Measurements from ENCODE around the gene PLEKHG5.

GRCh38 chr1:6509919-6510291, 18.4 kb upstream of the PLEKHG5 start:
- TF ChIP-seq, protein P1, sequence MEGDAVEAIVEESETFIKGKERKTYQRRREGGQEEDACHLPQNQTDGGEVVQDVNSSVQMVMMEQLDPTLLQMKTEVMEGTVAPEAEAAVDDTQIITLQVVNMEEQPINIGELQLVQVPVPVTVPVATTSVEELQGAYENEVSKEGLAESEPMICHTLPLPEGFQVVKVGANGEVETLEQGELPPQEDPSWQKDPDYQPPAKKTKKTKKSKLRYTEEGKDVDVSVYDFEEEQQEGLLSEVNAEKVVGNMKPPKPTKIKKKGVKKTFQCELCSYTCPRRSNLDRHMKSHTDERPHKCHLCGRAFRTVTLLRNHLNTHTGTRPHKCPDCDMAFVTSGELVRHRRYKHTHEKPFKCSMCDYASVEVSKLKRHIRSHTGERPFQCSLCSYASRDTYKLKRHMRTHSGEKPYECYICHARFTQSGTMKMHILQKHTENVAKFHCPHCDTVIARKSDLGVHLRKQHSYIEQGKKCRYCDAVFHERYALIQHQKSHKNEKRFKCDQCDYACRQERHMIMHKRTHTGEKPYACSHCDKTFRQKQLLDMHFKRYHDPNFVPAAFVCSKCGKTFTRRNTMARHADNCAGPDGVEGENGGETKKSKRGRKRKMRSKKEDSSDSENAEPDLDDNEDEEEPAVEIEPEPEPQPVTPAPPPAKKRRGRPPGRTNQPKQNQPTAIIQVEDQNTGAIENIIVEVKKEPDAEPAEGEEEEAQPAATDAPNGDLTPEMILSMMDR (IDR thresholded peaks at IDR 0.05; ENCODE audit: low read depth, low read length) = no peak
- no peak for TF ChIP-seq EZH2phosphoT487 (IDR thresholded peaks at IDR 0.05; ENCODE audit: low read depth)
